Stimulated activated CD4-positive, alpha-beta T cell treated with anti-CD3 and anti-CD28 coated beads, Interleukin-12 subunit alpha, Interleukin-12 subunit beta, amount 100 ng/mL, for 4 hours (primary cell): Measurements from ENCODE around the gene CDH13.

ENCODE experiments used
- DNase-seq: peaks from one replicate; pipeline ENCODE4 v3.0.0-alpha.2; 2020

The CDH13 gene

DNA sequence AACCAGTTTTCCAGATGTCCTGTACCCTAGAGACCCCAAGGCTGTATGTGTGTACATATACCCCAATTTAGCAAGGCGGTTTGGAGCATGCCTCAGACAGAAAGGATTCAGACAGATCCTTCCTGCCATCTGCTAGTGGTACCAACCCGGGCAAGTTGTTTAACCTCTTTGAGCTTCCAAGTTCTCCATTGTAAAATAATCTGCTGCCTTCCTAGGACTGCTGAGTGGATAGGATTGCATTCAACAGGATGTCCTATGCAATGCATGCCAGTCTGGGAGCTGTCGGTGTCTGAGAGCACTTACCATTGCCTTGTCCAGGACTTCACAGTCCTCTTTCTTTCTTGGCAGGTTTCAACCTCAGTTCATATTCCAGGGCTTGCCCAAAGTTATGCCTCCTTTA, 1.9 kb downstream of the CDH13 start:
- no peak for DNase-seq

DNA sequence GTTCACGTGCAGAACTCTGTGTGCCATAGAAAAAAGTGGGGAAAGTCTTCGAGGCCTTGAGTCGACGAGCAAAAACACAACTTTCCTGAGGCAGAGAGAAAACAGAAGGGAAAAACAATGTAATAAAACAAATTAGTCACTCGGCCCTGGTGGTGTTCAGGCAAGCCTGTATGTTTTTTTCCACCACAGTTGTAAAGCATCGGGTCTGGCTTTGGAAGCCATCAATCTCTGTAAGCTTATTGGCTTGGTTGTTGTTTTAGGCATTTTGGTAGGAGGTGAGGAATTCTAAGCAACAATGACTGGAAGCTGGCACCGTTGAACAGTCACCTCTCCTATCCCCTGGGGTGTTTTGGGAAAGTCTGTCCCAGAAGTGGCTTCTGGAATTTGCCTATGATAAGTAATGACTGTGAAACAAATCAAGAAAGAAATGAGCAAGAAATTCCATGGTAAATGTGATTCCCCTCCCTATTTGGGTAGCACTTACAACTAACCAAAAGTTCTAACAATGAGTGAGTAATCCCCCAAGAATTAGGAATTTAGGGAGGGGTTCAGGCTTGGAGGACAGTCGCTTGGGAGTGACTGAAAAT, 2.8 kb downstream of the CDH13 start:
- no peak for DNase-seq

DNA sequence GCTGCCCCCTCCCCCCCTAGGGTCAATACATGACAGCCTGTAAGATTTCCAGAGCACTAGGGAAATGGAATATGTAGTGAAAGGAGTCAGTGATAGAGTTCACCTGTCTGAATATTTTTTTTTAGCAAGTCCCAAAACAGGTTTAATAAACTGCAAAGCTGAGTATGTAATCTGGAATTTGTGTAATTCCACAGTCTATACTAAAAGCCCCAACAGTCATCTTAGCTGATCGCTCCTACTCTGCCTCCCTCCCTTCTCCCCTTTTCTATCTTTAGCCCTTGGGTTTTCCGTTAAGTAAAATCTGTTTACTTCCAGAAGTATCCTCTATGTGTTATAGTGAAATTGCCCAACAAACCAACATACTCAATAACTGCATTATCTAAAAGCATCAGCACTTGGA, 3.5 kb downstream of the CDH13 start:
- DNase-seq = no peak

DNA sequence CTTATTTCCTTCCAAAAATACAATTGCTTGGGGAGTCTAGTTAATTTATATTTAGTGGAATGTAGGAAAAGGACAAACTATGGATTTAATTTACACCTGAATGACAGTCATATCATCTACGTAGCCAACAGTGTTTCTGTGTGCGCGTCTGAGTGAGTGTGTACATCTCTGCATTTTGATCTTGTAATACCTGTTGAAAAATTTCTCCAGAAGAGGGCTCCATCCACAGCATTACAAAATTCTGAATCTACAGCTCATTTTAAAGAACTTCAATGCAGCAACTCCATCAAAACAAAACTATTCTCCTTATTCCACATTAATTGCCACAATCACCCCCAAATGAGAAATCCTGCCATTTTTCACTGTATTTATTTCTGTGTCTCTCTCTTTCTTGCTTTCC, 3.9 kb downstream of the CDH13 start:
- DNase-seq = no peak

DNA sequence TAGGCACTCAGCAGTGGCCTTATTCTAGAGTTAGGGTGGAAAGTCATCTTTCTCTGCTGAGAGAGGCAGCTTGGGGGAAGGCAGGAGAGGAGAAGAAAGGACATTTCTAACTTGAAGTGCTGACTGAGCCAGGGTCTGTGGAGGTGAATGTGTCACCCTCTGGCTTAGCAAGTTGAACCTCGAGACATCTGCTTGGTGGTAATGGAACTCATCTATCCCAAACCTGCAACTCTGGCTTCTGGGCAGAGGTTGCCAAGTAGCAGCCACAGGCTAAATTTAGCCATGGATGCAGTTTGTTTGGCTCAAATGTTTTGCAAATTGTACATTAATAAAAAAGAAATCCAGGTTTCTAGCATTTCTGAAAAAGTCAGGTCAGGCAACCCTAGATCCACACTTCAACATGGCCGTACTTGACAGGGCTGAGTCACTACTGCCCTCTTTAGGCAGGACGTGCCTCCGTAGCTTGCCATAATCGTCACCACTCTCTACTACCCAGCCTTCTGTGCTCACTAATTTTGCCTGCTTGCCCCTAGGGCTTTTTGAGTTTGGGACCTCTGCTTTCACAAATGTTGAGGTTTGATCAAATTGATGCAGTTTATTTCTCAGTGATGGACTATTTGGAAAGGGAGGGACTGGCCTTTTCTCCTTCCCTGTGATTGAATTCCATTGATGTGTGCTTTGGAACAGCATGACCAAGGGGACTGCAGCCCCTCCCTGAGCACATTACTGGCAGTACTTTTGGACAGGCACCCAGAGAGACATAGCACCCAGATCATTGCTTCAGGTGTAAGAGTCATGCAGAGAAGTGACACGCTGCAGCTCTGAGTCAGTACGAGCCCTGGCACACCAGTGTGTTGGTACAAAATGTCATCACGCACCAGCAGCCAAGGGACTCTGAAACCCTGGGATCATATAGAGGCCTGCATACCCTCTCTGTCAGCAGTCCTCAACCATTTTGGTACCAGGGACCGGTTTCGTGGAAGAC, 5.2 kb downstream of the CDH13 start:
- DNase-seq = no peak

DNA sequence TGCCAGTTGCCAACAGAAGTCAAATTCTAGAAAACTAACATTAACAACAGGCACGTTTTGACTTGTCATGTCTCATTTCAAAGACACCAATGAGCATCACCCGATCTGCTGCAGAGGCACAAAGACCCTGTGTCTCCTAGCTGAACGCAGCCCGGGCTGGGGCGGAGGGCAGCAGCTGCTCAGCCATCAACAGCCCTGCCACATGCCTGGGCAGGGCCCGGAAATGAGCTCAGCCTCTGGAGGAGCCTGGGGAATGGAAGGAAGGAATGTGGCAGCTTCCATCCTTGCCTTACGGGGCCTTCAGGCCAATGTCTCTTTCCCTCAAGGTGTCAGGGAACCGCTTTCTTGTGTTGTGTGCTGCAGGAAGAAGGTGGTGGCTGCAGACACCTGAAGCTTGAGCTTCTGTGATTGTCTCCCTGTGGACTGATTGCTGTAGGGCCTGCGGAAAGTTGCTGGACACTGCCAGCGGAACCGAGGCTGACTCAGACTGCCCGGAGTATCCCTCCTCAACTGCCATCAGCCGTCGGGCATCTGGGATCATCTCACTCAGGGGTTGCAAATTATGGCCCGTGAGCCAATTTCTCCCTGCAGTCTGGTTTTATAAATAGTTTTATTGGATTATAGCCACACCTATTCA, 7.3 kb downstream of the CDH13 start:
- no peak for DNase-seq

DNA sequence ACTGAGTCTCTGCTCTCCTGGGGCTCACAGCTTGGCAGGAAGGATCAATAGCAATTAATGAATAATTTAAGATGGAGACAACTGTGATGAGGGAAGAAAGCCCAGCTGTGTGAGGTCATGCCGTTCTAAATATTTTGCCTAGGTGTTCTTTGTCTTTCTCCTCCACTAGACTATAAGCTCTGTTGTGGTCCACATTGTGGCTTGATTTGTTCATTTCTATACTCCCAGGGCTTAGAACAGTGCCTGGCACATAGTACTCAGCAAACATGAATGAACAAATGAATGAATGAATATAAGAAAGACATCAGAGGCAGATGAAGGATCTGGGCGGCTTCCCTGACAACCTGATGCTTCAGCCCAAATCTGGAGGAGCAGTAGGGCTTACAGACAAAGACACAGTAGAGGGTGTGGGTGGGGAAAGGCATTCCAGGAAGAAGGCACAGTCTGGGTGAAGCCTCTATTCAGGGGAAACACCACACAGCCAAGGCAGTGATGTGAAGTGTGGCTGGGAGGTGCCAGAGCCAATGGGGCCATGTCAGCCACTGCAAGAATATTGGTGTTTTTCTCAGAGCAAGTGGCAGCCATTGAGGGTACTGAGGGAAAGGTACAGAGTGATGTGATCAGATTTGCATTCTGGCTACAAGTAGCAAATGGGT, 8.3 kb downstream of the CDH13 start:
- DNase-seq = no peak

DNA sequence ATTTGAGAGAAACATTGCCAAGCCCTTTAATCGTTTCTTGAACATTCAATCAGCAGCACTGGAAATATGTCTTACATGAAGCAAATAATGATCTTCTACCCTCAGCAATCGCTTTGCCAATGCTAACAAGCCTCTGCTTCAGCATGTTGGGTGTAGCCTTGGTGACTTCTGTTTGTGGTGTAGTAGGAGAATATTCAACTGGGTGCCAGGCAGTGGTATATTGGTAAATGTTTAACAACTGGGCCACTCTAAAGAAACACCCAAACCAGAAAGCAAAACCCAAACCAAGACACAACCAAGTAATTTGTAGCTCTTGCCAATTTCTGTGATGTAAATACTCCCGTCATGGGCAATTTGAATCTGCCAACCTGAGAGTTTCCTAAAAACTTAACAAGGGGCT, 9.7 kb downstream of the CDH13 start:
- DNase-seq = no peak

DNA sequence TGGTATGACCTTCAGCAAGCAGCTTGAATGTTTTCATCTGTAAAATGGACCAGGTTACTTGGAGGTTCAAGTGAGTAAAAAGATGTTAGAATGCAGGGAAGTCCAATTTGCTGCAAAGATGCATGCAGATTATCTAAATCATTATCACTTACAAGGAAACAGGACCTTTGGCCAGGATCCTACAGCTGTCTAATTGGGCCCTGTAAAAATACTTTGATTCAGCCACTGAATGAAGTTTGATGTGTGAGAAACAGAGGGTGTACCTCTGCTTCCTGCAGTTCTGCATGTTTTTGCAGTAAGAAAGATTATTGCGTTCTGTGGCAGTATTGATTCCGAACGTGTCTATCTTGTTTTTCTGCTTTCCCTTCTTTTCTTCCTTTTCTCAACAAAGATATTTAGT, 10.2 kb downstream of the CDH13 start:
- DNase-seq = no peak

DNA sequence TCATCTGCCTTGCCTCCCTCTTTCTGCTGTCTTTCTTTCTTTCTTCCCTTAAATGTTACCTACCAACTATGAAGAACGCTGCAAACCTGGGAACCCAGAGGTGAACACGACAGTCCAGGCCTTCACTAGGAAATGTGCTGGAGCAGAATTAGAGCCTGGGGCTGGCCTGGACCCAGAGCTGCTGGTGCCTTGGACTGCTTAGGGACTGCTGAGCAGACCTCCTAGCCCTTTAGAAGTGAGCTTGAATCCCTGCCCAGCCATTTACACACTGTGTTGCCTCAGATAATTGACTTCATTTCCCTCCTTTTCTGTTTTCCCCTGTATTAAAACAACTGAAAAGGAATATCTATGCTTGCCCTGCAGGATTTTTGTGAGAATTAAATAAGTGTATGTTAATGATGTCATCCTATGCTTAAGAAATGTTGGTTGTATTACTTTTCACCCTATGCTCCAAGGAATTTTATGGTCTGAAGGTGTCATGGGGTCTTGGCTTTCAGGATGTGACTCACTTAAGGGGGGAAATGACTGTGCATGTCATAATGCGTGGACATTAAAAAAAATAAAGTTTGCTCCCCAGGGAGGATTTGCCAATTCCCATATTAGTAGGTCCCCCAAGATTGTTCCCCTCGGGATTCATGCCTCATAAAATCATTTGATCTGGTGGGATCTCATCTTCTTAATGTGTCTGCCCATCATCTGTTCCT, 11.5 kb downstream of the CDH13 start:
- DNase-seq = no peak

DNA sequence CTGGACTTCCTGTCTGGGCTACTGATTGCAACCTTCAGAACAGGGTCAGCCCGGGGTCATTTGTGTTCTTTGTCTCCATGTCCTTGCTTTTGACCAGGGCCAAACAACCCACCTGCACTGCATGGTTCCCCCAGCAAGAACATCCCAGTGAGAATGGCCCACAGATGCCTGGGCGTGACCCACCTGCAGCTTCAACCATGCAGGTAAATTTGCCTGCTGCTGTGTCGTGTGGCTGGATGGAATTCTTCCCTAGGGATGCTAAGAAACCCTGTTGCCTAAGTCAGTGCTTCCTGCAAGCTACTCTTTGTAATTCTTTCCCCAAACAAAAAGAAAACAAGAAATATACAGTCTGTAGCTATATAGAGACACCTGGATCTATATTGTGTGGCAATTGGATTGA, 12.5 kb downstream of the CDH13 start:
- no peak for DNase-seq

DNA sequence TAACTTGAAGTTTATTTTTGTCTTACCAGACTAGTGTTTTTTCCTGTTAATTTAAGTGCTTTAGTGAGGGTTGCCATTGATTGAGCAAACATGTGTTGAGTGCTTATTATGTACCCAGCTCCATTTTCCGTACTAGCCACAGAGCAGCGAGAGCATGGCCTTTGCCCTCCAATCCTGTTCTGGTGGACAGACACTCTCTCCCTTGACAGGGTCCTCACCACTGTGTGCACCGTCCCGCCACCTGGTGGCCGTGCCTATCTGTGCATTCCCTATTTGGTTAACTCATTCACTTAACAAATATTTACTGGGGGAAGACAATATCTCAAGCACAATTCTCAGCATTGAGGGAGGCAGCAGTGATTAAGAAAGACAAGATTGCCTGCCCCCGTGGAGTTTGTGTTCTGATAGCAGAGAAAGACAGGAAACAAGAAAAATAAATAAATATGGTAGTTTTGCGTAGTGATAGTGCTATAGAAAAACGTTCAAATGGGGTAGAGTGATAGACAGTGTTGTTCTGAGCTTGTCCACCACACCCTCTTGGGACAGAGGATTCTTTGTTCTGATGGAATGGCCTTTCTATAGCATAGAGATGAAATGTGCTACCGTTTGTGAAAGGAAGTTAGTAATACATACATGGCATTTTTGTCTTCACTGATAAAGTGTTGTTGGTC, 13.0 kb downstream of the CDH13 start:
- DNase-seq = peak; percentile 48

DNA sequence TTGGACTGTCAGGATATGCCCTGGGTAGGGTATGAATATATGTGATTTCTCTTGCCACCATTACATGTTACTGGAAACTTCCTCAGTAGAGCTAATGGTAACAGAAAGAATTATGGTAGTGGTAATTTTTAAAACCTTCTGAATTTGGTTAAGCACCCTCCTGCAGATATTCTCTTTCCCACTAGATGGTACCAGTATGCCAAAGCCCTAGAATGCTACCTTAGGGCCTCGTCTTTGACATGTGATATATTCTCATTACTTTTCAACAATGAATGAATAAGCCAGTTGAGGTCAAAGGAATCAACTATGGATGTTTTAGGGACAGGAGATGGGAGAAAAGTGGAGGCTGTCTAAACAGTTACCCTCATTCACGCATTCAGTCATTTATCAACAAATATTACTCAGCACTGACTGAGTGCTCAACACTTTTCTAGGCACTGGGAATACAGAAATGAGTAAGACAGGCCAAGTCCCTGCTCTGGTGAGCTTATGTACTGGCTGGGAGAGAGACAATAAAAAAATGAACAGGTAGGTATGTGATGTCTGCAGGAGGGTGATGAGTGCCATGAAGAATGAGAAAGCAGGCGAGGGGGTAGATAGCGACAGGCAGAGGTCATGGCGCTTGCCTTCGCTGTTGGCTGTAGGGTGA, 14.7 kb downstream of the CDH13 start:
- DNase-seq = no peak

DNA sequence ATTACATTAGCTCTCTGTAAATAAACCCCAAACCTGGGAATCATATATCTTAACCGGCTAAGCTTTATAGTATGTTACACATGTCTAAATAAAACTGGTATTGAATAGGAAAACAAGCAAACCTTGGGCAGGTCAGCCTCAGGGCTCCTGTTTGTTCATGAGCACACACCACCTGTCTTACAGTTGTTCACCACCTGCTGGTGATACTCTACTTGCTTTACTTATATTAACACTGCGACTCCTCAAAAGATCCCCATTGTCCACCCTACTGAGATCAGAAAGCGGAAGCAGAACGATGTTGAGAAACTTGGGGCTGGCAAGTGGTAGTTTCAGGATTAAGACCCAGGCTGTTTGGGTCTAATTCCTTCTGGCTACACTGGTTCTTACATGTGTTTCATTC, 16.4 kb downstream of the CDH13 start:
- no peak for DNase-seq

DNA sequence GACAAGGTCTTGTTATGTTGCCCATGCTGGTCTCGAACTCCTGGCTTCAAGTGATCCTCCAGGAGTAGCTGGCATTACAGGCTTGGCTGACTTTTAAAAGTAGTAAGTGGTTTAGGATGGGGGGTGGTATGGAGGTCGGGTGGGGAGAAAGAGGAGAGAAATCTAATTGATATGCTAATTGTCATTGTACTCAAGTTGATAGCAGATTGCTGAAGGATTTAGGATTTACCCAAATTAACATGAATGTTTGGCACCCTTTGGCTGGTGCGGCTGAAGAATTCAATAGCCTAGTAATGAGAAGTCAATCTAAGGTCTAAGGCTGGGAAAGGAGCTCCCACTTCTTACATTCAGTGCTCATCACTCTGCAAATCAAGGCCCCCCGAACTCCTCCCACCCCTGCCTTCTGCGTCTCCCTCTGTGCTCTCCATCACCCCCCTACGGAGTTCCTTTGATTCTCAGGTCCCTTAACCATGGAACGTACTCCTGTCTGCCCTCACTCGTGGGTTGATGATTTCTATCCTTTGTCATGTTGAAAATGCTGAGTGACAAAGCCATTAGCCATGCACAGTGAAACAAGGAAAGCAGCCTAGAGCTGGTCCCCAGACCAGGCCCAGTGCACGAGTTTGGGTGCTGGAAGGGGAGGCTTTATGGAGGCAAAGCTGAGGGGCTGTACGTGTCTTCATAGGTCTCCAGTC, 17.3 kb downstream of the CDH13 start:
- DNase-seq = no peak

DNA sequence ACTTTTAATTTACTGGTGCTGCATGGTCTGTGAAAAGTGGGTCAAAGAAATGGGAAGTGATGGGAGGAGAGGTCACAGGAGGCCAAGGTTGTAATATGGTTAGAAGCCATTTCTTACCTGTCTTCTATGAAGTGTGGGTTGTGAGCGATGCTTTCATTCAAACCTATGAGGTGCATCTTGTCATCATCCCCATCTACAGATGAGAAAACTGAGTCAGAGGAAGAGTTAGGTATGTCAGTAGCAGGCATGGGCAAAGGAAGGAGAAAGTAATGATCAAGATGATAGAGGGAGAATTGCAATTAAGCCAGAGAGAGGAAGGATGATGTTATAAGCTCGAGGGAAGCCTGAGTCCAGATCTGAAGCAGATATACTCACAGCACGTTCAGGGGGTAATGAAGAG, 19.7 kb downstream of the CDH13 start:
- no peak for DNase-seq

DNA sequence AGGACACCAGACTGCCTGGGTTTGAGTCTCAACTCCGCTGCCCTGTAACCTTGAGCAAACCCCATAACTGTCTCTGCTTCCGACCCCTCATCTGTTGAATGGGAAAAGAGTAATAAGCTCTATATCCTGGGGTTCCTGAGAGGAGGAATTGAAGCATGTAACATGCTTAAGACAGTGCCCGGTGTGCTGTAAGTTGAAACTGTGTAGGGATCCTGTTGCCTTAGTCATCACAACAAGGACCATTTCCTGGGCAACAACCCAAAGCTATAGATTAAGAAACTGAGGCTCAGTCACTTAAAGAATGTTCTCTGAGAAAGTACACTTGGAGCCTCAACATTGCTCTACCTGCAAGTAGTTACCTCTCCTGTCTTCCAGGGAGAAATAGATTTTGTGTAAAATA, 23.0 kb downstream of the CDH13 start:
- DNase-seq = no peak

DNA sequence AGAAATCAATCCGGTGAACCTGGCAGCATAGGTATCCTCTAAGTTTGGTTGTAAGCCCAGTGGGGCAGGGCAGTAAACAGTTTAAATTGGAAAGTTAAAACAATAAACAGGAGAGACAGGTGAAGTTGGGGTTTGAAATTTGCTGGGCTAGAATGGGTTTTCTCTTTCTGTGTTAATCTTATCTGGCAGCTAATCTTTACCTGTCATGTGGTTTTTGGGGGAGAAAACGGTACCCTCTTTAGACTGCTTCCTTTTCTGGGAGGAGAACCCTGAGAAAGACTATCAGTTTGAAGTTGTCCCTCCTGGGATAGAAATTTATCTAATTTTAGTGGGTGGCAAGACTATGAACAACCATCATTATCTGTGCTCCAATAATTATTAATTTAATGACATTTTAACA, 24.0 kb downstream of the CDH13 start:
- no peak for DNase-seq

DNA sequence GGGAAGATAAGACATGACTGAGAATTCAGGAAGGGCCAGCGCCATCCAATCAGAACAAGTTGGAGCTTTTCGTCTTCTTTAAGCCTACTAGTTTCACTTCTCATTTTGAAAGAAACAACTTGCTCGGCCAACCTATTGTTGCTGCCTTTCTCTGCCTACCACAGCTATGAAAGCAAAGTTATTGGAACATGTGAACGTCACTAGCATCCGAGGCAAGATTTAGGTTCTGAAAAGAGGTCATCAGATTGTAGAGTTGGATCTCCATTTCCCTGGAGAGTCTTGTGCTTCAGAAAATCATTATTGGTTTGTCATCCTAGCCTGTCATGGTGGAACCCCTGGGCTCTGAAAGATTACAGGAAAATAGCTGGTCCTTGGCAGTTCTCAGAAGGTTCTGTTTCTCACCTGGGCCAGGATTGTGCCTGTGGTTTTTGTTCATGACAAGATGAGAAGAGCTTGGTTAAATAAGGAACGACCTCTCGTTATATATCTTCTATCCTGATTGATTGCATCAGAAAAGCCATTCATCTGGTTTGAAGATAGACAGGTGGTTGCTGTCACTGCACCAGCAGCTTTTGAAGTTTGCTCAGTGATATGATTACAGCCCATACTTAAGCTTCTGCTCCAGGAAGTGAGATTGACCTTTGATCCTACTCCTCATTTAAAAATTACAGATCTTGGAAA, 25.3 kb downstream of the CDH13 start:
- DNase-seq = no peak

DNA sequence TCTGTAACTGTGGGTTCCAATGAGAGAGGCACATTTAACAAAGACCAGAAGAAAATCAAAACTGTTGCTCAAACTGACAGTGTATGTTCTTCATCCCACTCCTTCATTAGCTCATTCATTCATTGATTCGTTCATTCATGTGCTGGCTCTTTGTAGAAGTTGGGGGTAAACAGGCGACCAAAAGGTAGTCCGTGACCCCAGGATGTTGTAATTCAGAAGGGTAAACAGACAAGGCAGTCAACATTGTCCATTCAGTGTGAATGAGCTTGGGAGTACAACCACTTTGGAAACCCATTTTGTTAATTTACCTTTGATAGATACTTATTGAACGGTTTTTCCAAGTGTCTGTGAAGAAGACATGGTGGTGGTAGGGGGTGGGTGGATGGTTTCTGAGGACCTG, 26.1 kb downstream of the CDH13 start:
- DNase-seq = no peak
